Transverse colon (tissue), 4 donors: Measurements from ENCODE around the gene MEX3A.

Experiments
- CTCF ChIP-seq, 5 experiments: fragments of 200-600 bp in 3 of 5; fragments of 450-650 bp in 2 of 5; sonication (generic) in 3 of 5; IDR thresholded peaks; 1 replicate in 2 of 5; 2 replicates in 3 of 5; pipeline ENCODE4 v1.5.1; 2016 to 2017; ENCODE audit warnings: antibody characterized with exemption in 5 of 5, inconsistent platforms in 3 of 5, mild to moderate bottlenecking in 2 of 5, moderate library complexity in 1 of 5
- EP300 ChIP-seq: sonication (generic); formaldehyde crosslinking; IDR thresholded peaks from one replicate; pipeline ENCODE4 v1.6.1; 2017; ENCODE audit warnings: antibody characterized with exemption, low read depth
- POLR2A ChIP-seq: fragments of 450-650 bp; IDR thresholded peaks from one replicate; pipeline ENCODE4 v1.6.1; 2016; ENCODE audit warnings: antibody characterized with exemption, mild to moderate bottlenecking, moderate library complexity
- POLR2AphosphoS5 ChIP-seq, 3 donors: sonication (generic); formaldehyde crosslinking; IDR thresholded peaks; one replicate each; pipeline ENCODE4 v1.6.1; 2016; ENCODE audit warnings: antibody characterized with exemption in 3 of 3

GRCh38 chr1:156080241-156080862 is 1.9 kb downstream of the MEX3A start:
- TF ChIP-seq POLR2AphosphoS5 (IDR thresholded peaks at IDR 0.05) (no peak), CTCF (IDR thresholded peaks at IDR 0.05) (no peak), EP300 (no peak), POLR2A (no peak)
